Measurements from ENCODE around the gene ADCY2.

ADCY2 gene

GRCh38 chr5:7849681-7850394 lies 453.9 kb downstream of the ADCY2 start:
- no peak overlapping the region for H3K27ac ChIP-seq (ENCODE audit: low read length)
- H3K4me3 ChIP-seq (ENCODE audit: low read length) = peak overlapping the region; percentile 74
- no peaks in the 10 kb centered on the region; the same call in 1 of the 2 replicates for H3K9me3 ChIP-seq (ENCODE audit: insufficient read depth, low read depth, low read length)
- H3K4me1 ChIP-seq (ENCODE audit: insufficient read depth, low read length) = no peaks in the 10 kb centered on the region
- peaks cover 30% of the 10 kb centered on the region for H3K27me3 ChIP-seq (ENCODE audit: insufficient read depth, low read length)
- H3K9ac ChIP-seq (ENCODE audit: low read depth, low read length) = peak overlapping the region; percentile 36; the same call in 1 of the 2 replicates
- H3K36me3 ChIP-seq (ENCODE audit: insufficient read depth, low read depth, low read length) = no peaks in the 10 kb centered on the region

GRCh38 chr5:7850395-7851239 lies 454.7 kb downstream of the ADCY2 start, which contains the start of gene CFAP90:
Gene CFAP90, minus strand, starts transcription at chr5:7851133. Its CDS starts 112 bp downstream, at chr5:7851021.
- Histone ChIP-seq H3K9me3 (ENCODE audit: insufficient read depth, low read depth, low read length) (no peaks in the 10 kb centered on the region; the same call in 1 of the 2 replicates), H3K36me3 (ENCODE audit: insufficient read depth, low read depth, low read length) (no peaks in the 10 kb centered on the region), H3K27ac (ENCODE audit: low read length) (no peak within 1 kb of the TSS), H3K27me3 (ENCODE audit: insufficient read depth, low read length) (peaks cover 30% of the 10 kb centered on the region), H3K4me1 (ENCODE audit: insufficient read depth, low read length) (no peaks in the 10 kb centered on the region), H3K4me3 (ENCODE audit: low read length) (peak within 1 kb of the TSS; percentile 74), H3K9ac (ENCODE audit: low read depth, low read length) (peak within 1 kb of the TSS; percentile 36; the same call in 1 of the 2 replicates)

- H3K27me3 ChIP-seq (ENCODE audit: insufficient read depth, low read length) = peaks cover 30% of the 10 kb centered on the region
- H3K27ac ChIP-seq (ENCODE audit: low read length) = no peak overlapping the region
- H3K9ac ChIP-seq (ENCODE audit: low read depth, low read length) = no peak overlapping the region
- H3K4me1 ChIP-seq (ENCODE audit: insufficient read depth, low read length) = no peaks in the 10 kb centered on the region
- H3K36me3 ChIP-seq (ENCODE audit: insufficient read depth, low read depth, low read length) = no peaks in the 10 kb centered on the region
- H3K9me3 ChIP-seq (ENCODE audit: insufficient read depth, low read depth, low read length) = no peaks in the 10 kb centered on the region; the same call in 1 of the 2 replicates
- H3K4me3 ChIP-seq (ENCODE audit: low read length) = peak overlapping the region; percentile 60
Measured at GRCh38 chr5:7851240-7851592, 455.3 kb downstream of the ADCY2 start.

GRCh38 chr5:7851617-7852289 lies 455.8 kb downstream of the ADCY2 start:
- Histone ChIP-seq H3K4me1 (ENCODE audit: insufficient read depth, low read length) (no peaks in the 10 kb centered on the region), H3K4me3 (ENCODE audit: low read length) (peak overlapping the region; percentile 60; the same call in 1 of the 2 replicates), H3K27ac (ENCODE audit: low read length) (no peak overlapping the region), H3K27me3 (ENCODE audit: insufficient read depth, low read length) (peaks cover 30% of the 10 kb centered on the region), H3K9ac (ENCODE audit: low read depth, low read length) (no peak overlapping the region), H3K36me3 (ENCODE audit: insufficient read depth, low read depth, low read length) (no peaks in the 10 kb centered on the region), H3K9me3 (ENCODE audit: insufficient read depth, low read depth, low read length) (no peaks in the 10 kb centered on the region; the same call in 1 of the 2 replicates)

GRCh38 chr5:7852542-7852941 lies 456.6 kb downstream of the ADCY2 start:
- Histone ChIP-seq H3K4me1 (ENCODE audit: insufficient read depth, low read length) (no peaks in the 10 kb centered on the region), H3K9ac (ENCODE audit: low read depth, low read length) (no peak overlapping the region), H3K9me3 (ENCODE audit: insufficient read depth, low read depth, low read length) (no peaks in the 10 kb centered on the region; the same call in 1 of the 2 replicates), H3K27me3 (ENCODE audit: insufficient read depth, low read length) (peaks cover 30% of the 10 kb centered on the region), H3K4me3 (ENCODE audit: low read length) (no peak overlapping the region), H3K36me3 (ENCODE audit: insufficient read depth, low read depth, low read length) (no peaks in the 10 kb centered on the region), H3K27ac (ENCODE audit: low read length) (no peak overlapping the region)

- no peaks in the 10 kb centered on the region for H3K4me1 ChIP-seq (ENCODE audit: insufficient read depth, low read length)
- H3K9ac ChIP-seq (ENCODE audit: low read depth, low read length) = no peak overlapping the region
- no peaks in the 10 kb centered on the region; the same call in 1 of the 2 replicates for H3K9me3 ChIP-seq (ENCODE audit: insufficient read depth, low read depth, low read length)
- no peaks in the 10 kb centered on the region for H3K36me3 ChIP-seq (ENCODE audit: insufficient read depth, low read depth, low read length)
- no peak overlapping the region for H3K4me3 ChIP-seq (ENCODE audit: low read length)
- no peak overlapping the region for H3K27ac ChIP-seq (ENCODE audit: low read length)
- peaks cover 25% of the 10 kb centered on the region for H3K27me3 ChIP-seq (ENCODE audit: insufficient read depth, low read length)
Measured at GRCh38 chr5:7852988-7853387, 457.1 kb downstream of the ADCY2 start.

GRCh38 chr5:7855611-7856010 lies 459.7 kb downstream of the ADCY2 start:
- H3K4me1 ChIP-seq (ENCODE audit: insufficient read depth, low read length) = no peaks in the 10 kb centered on the region
- no peak overlapping the region for H3K4me3 ChIP-seq (ENCODE audit: low read length)
- H3K9me3 ChIP-seq (ENCODE audit: insufficient read depth, low read depth, low read length) = no peaks in the 10 kb centered on the region; the same call in 1 of the 2 replicates
- peaks cover 25% of the 10 kb centered on the region for H3K36me3 ChIP-seq (ENCODE audit: insufficient read depth, low read depth, low read length)
- peaks cover 9% of the 10 kb centered on the region; the same call in 1 of the 2 replicates for H3K27me3 ChIP-seq (ENCODE audit: insufficient read depth, low read length)
- H3K27ac ChIP-seq (ENCODE audit: low read length) = no peak overlapping the region
- H3K9ac ChIP-seq (ENCODE audit: low read depth, low read length) = no peak overlapping the region

- Histone ChIP-seq H3K4me3 (ENCODE audit: low read length) (no peak overlapping the region), H3K9me3 (ENCODE audit: insufficient read depth, low read depth, low read length) (no peaks in the 10 kb centered on the region; the same call in 1 of the 2 replicates), H3K36me3 (ENCODE audit: insufficient read depth, low read depth, low read length) (peaks cover 36% of the 10 kb centered on the region), H3K9ac (ENCODE audit: low read depth, low read length) (no peak overlapping the region), H3K27me3 (ENCODE audit: insufficient read depth, low read length) (peaks cover 2% of the 10 kb centered on the region; the same call in 1 of the 2 replicates), H3K27ac (ENCODE audit: low read length) (no peak overlapping the region), H3K4me1 (ENCODE audit: insufficient read depth, low read length) (no peaks in the 10 kb centered on the region)
Measured at GRCh38 chr5:7856855-7857254, 460.9 kb downstream of the ADCY2 start.

GRCh38 chr5:7857361-7857760 lies 461.4 kb downstream of the ADCY2 start:
- Histone ChIP-seq H3K27me3 (ENCODE audit: insufficient read depth, low read length) (no peaks in the 10 kb centered on the region), H3K9ac (ENCODE audit: low read depth, low read length) (no peak overlapping the region), H3K9me3 (ENCODE audit: insufficient read depth, low read depth, low read length) (no peaks in the 10 kb centered on the region; the same call in 1 of the 2 replicates), H3K27ac (ENCODE audit: low read length) (no peak overlapping the region), H3K36me3 (ENCODE audit: insufficient read depth, low read depth, low read length) (peaks cover 40% of the 10 kb centered on the region), H3K4me1 (ENCODE audit: insufficient read depth, low read length) (no peaks in the 10 kb centered on the region), H3K4me3 (ENCODE audit: low read length) (no peak overlapping the region)

GRCh38 chr5:7857926-7858632 lies 462.1 kb downstream of the ADCY2 start:
- Histone ChIP-seq H3K4me3 (ENCODE audit: low read length) (no peak overlapping the region), H3K9me3 (ENCODE audit: insufficient read depth, low read depth, low read length) (no peaks in the 10 kb centered on the region; the same call in 1 of the 2 replicates), H3K36me3 (ENCODE audit: insufficient read depth, low read depth, low read length) (peaks cover 47% of the 10 kb centered on the region), H3K9ac (ENCODE audit: low read depth, low read length) (no peak overlapping the region), H3K27me3 (ENCODE audit: insufficient read depth, low read length) (no peaks in the 10 kb centered on the region), H3K27ac (ENCODE audit: low read length) (no peak overlapping the region), H3K4me1 (ENCODE audit: insufficient read depth, low read length) (no peaks in the 10 kb centered on the region)

- no peak overlapping the region for H3K4me3 ChIP-seq (ENCODE audit: low read length)
- no peaks in the 10 kb centered on the region for H3K4me1 ChIP-seq (ENCODE audit: insufficient read depth, low read length)
- H3K9ac ChIP-seq (ENCODE audit: low read depth, low read length) = no peak overlapping the region
- peaks cover 45% of the 10 kb centered on the region for H3K36me3 ChIP-seq (ENCODE audit: insufficient read depth, low read depth, low read length)
- H3K9me3 ChIP-seq (ENCODE audit: insufficient read depth, low read depth, low read length) = no peaks in the 10 kb centered on the region
- H3K27ac ChIP-seq (ENCODE audit: low read length) = no peak overlapping the region
- H3K27me3 ChIP-seq (ENCODE audit: insufficient read depth, low read length) = no peaks in the 10 kb centered on the region
Measured at GRCh38 chr5:7866196-7866595, 470.3 kb downstream of the ADCY2 start.
